Posterior vena cava (tissue), 2 donors: Measurements from ENCODE around the gene HM13. TPM values are rescaled to one million over a fixed set of nuclear protein-coding genes. Genes with fewer than 3 reads are reported as not detected.

Experiments
- DNase-seq: peaks from one replicate; pipeline ENCODE4 v3.0.0-alpha.2; 2020; ENCODE audit warnings: low spot score
- intact Hi-C, 2 donors: fragments of 100-400 bp; cut with DNase I; formaldehyde crosslinking; loops; one replicate each; pipeline versions ENCODE4 v1.14.1 to v1.14.2; 2022 to 2023
- total RNA-seq, 2 donors: library from RNA; stranded (reverse); fragmentation: NEBNext Ultra II Directional; extraction: Animal tissue kit (Norgen Biotek cat#: 25700); gene quantifications; one replicate each; pipeline ENCODE4 v1.2.1, GENCODE V29; 2021
- donor health status: DM: yes; HTN: yes; CAD: no.
- donor health status: DM: yes; HTN: yes; CAD: no.

HM13 gene
- total RNA-seq, 2 donors from 2014 or later = 118 TPM

DNA sequence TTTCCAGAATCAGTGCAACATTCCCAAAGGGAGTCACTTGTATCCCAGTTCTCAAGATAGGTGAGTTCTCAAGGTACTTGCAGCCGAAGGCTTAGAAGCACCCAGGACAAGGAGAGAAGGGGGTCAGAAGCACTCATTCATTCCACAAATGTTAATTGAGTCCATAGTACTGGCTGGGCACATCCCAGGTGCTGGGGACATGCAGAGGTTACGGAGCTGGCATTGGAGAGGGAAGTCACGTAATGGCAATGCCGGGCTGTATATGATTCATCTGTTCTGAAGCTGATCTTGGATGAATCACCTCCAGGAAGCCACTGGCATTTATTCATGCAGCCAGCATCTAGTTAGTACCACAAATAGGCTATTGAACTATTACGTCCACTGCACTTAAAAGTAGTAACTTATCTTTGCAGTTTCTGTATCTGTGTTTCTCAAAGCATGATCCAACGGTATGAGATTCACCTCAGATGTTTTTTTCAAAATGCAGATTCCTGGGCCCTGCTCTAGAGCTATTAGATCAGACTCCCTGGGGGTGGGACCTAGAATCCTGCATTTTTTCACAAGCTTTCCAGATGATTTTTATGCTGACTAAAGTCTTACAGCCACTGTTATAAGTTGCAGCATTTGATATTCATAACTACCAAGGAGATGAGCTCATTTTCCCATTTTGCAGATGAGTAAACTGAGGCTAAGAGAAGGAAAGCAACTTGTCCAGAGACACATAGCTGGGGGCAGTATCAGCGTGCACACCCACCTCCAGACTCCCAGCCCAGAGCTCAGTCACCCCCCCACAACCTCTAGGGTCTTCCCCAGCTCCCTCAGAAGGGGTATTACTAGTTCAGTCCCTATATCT is 46.7 kb downstream of the HM13 start:
- intact Hi-C loops = loop anchor here in 1 of 2 donors (10.0 kb wide), 1 partner anchor 164 kb away; the partner anchor contains the start of gene BCL2L1
- no peak for DNase-seq

DNA sequence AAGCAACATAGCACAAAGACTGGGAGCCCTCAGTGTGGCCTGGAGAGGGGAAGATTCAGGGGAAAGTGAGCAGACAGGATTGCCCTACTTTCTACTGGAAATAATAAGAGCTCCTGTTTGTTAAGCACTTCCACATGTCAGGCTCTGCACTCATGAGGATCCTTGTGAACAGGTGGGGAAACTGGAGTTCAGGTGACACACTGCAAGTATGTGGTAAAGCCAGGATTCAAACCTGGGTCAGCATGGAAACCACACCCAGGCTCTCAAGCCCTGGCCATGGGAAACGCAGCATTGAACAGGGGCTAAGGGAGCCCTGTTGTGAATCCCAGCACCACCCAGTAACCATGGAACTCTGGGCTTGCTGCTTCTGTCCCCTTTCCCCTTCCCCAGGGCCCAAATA is 48.0 kb downstream of the HM13 start:
- DNase-seq = no peak
- intact Hi-C loops = loop anchor here (2.0 to 10.0 kb wide), 2 partner anchors 51 to 163 kb away; partner anchors contain the start of gene BCL2L1 (in 1 of the 2)

DNA sequence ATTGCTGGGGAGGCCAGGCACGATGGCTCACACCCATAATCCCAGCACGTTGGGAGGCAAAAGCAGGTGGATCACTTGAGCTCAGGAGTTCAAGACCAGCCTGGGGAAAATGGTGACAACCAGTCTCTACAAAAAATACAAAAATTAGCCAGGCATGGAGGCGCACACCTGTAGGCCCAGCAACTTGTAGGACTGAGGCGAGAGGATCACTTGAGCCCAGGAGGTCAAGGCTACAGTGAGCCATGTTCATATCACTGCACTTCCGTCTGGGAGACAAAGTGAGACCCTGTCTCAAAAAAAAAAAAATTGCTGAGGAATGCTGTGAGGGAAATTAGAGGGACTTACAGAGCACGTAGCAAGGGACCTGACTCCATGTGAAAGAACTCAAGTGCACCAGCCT is 50.0 kb downstream of the HM13 start:
- DNase-seq = no peak
- intact Hi-C loops = loop anchor here in 1 of 2 donors (2.0 to 10.0 kb wide), 2 partner anchors 47 to 161 kb away; partner anchors contain the start of gene BCL2L1

DNA sequence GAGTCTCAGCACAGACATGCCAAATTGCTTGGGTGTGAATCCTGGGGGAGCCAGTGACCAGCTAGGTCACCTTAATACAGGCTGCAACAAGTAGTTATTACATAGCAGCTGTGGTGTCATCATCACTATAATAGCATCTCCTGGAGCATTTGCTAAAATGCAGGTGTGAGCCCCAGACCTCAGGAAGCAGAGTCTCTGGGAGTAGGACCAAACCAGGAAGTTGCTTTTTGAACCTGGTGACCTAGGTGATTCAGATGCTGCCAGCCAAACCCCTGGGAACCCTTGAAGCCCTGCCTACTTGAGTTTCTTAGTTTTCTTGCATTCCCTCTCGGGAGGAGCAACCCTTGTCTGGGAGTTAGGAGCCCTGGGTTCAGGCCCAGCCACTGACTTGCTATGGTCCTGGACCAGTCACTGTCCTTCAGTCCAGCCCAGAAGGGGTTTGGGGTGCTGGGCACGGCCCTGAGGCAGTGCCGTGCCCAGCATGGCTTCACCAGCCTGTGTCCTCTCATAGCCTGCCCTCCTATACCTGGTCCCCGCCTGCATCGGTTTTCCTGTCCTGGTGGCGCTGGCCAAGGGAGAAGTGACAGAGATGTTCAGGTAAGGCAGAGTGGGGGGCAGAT is 51.6 kb downstream of the HM13 start:
- DNase-seq = no peak
- intact Hi-C loops = loop anchor here in 1 of 2 donors (2.0 to 10.0 kb wide), 2 partner anchors 45 to 159 kb away; partner anchors contain the start of gene BCL2L1

DNA sequence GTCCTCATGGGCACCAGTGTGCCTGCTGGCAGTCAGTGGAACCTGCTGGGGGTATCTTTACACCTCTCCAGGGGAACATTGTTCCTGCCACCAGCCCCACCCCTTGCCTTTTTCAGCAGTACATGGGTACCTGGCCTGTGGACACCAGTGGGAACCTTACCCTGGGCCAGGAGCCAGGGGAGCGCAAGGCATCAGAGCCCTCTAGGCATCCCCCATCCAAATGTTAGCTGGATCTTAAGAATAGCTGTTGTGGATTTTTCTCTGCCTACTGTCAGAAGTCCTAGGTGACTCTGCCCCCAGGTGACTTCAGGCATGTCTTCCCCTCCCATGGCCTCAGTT is 52.0 kb downstream of the HM13 start:
- no peak for DNase-seq
- intact Hi-C loops = loop anchor here in 1 of 2 donors (10.0 kb wide), 1 partner anchor 159 kb away; the partner anchor contains the start of gene BCL2L1

DNA sequence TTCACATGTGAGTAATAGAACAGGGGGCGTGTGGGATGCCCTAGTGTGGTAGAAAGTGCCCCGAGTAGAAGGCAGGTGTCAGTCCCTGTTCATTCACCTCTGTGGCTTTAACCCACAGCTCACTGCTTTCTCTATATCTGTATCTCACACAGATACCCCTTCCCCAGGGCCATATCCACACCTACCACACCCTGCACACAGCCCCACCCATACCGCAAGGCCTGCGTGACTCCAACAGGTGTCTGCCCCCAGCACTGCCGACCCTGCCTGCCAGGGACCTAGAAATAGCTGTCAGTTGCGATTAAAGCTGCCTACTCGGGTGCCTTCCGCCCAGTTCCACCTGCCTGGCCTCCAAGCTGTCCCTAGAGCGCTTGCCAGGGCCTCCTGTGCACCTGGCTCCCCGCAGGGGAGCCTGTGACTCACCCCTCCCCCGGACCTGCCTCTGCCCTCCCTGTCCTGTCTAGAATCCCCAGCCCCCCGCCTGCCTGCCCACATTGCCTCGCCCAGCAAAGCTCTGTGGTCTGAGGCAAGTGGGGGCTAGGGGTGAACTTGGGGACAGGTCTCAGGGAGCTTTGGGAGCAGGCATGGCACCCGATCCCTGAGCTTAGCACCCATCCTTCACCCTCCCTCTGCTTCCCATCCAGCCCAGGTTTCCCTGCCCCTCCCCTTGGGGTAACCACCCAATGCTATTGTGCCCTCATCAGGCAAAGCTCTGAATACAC is 52.6 kb downstream of the HM13 start:
- intact Hi-C loops = loop anchor here in 1 of 2 donors (10.0 kb wide), 1 partner anchor 158 kb away; the partner anchor contains the start of gene BCL2L1
- no peak for DNase-seq

DNA sequence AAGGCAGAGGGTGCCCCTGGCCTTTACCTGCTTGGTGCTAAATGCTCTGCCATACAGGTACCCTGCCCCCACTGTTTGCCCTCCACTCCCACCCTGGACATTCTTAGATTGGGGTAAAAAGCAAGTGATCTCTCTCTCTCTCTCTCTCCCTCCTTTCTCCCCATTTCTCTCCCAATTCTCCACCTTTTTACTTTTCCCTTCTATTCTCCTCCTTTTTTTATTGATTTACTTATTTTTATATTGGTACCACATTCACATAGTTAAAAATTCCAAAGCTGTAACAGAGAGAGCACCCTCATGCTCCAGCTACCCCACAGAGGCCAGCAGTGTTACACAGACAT is 53.1 kb downstream of the HM13 start:
- intact Hi-C loops = loop anchor here in 1 of 2 donors (10.0 kb wide), 1 partner anchor 157 kb away; the partner anchor contains the start of gene BCL2L1
- DNase-seq = no peak

DNA sequence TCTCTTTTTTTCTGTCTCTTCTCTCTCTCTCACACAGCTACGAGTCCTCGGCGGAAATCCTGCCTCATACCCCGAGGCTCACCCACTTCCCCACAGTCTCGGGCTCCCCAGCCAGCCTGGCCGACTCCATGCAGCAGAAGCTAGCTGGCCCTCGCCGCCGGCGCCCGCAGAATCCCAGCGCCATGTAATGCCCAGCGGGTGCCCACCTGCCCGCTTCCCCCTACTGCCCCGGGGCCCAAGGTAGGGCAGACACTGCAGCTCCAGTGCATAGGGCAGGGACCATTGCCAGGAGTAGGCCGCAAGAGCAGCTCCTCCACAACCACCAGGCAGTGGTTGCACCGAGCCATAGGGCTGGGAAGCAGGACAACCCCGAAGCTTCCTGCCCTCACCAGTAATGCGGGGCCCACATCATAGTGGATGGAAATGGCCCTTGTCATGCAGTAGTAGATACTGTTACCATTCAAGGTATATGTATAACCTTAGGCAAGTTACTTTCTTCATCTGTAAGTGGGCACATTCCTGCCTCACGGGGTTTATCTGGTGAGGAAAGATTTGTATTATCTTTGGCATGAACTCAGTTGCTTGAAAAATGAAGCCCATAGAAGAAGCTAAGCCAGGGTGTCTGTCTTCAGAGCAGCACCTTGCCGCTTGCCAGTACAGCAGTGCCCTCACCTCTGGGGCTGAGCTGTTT is 53.9 kb downstream of the HM13 start:
- intact Hi-C loops = loop anchor here in 1 of 2 donors (10.0 kb wide), 1 partner anchor 157 kb away; the partner anchor contains the start of gene BCL2L1
- DNase-seq = no peak

DNA sequence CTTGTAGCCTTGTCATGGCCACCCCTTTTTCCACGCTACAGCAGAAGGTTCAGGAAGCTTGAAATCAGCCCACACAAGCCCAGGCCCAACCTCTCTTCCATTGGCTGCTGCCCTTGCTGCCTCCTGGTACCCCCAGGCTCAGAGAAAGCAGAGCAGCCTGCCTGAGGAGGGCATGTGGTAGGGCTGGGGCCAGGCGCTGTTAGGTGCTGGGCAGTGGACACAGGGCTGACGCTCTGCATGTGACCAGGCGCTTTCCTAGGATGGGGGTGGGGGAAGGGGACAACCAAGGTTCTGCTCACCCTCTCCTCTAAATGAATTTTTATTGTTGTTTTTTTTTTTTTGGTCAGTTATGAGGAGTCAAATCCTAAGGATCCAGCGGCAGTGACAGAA is 54.5 kb downstream of the HM13 start:
- intact Hi-C loops = loop anchor here in 1 of 2 donors (10.0 kb wide), 1 partner anchor 156 kb away; the partner anchor contains the start of gene BCL2L1

DNA sequence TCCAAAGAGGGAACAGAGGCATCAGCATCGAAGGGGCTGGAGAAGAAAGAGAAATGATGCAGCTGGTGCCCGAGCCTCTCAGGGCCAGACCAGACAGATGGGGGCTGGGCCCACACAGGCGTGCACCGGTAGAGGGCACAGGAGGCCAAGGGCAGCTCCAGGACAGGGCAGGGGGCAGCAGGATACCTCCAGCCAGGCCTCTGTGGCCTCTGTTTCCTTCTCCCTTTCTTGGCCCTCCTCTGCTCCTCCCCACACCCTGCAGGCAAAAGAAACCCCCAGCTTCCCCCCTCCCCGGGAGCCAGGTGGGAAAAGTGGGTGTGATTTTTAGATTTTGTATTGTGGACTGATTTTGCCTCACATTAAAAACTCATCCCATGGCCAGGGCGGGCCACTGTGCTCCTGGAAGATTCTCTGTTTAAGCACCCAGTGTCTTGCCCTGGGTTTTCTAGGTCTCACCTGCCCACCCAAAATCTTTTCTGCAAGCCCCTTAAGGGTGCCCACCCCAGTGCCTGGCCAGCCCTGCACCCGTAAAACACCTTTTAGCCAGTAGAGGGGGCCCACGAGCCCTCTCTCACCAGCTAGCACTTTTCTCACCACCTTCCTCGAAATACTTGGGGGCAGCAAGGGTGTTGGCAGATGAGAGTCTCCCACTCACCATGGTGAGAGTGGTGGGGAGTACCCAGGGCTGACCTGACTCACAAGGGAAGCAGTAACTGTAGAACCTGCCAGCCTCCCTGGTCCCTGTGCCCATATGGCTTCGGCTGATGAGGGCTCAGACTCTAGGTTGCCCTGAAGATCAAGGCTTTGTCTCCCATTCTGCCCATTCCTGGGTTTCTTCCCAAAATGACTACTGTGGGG is 55.1 kb downstream of the HM13 start:
- no peak for DNase-seq
- intact Hi-C loops = loop anchor here (2.0 to 10.0 kb wide), 2 partner anchors 41 to 155 kb away; partner anchors contain the start of gene BCL2L1 (in 1 of the 2)

More for the DNA sequence above, 54.5 kb downstream of the HM13 start:
- DNase-seq = no peak

DNA sequence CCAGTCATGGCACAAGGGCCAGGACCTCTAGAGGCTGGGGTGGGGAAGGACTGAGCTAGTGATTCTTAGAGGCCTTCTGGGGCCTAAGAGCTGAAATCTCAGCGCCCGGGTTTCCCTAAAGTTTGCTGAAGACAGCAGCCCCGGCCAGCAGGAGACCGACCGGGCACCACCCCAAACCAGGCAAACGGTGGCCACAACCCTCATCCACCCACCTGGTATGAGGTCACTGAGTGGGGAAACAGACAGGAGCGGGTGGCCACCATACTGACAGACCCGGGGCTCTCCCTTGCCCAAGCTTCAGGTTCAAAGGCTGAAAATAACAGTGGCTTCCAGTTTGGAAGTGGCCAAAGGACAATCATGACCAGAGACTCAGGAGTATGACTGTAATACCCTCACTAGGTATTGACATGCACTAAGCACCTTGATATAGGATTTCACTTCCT is 55.8 kb downstream of the HM13 start:
- intact Hi-C loops = loop anchor here in 1 of 2 donors (2.0 kb wide), 1 partner anchor 41 kb away; no protein-coding TSS in a partner anchor
- no peak for DNase-seq

DNA sequence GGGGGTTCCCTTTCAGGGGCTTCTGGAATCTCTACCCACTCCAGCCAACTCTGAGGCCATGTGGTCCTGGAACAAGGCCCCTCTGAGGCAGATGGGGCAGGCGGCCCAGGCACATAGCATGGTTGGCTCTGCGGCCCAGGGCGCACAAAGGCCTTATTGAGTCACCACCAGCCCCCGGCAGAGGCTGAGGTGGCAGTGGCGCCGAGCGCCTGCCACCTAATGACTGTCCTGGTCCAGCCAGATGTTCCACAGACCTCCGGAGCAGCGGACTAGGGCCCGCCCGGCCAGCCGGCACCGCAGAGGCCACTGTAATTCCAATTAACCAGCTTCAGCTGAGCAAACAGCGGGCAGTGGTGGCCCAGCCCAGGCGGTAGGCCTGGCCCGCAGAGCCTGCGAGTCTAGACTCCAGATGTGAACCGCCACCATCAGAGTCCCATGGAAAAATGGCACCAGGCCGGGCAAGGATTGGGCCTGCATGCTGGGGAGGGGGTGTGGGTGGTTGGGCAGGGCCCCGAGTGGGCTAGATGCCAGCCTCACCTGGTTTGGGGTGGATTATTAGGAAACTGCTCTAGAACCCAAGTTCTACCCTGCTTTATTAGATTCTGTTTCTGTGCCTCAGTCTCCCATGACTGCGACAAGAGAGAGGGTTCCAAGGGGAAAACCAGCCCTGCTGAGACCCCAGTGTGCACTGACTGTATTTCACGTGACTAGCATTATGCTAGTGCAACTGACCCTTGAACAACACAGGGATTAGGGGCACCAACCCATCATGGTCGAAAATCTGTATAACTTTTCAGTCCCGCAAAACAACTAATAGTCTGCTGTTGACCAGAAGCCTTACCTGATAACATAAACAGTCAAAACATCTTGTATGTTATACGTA is 56.7 kb downstream of the HM13 start:
- intact Hi-C loops = loop anchor here in 1 of 2 donors (2.0 kb wide), 1 partner anchor 40 kb away; no protein-coding TSS in a partner anchor
- no peak for DNase-seq

DNA sequence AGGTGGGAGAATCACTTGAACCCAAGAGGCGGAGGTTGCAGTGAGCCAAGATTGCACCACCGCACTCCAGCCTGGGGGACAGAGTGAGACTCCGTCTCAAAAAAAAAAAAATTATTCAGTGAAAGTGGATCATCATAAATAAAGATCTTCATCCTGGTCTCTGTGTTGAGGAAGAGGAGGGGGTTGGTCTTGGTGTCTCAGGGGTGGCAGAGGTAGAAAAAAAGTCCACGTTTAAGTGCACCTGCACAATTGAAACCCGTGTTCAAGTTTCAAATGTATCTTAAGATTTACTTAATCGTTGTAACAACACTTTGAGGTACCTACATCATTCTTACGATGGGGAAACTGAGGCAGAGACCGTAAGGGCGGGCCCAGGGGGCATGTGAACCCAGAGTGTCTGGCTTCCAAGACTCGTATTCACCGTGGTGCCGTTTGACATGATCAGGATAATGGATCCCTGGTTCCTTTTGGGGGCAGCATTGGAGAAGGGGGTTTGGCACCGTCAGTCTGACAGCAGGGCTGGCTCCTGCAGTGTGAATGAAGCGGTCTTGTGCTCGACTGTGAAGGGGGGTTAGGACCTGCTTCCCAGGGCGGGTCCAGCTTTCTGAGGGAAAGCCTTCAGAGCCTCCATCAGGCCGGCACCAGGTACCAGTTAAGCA is 57.9 kb downstream of the HM13 start:
- DNase-seq = no peak
- intact Hi-C loops = loop anchor here in 1 of 2 donors (2.0 kb wide), 1 partner anchor 23 kb away; no protein-coding TSS in a partner anchor

DNA sequence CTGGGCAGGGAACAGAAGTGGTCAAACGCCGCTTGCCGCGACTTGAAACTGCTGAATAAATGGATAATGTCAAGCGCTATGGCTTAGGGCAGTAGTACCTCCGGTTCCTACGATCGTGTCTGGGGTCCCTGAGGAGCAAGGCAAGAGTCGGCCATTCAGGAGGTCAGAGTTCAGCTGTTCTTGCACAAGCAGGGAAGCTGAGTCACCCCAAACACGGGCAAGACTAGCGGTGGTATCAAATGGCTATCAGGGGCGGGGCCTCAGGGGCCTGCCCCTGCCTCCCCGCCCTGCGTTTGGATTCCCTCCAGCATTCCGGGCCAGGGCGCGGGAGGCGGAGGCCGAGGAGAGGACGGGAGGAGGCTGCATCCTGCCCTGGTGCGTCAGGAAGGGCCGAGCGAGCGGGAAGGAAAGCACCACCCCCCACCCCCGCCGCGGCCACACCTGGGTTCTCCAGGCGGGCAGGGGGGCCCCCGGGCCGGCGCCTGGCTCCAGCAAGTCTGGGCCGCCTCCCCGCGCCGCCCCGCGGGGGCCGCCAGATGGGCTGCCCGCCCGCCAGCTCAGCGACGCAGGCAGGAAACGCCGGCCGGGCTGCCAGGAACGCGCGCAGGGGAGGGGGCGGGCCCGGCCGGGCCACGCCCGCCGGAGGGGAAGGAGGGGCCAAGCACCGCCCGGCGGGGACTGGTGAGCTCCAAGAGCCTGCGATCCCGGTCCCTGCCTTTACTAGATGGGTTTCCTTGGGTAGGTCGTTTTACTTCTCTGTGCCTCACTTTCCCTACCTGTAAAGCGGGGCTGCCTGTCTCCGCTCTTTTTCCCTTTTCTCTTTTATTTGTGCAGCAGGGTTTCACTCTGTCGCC is 58.7 kb downstream of the HM13 start:
- intact Hi-C loops = loop anchor here in 1 of 2 donors (2.0 kb wide), 1 partner anchor 22 kb away; no protein-coding TSS in a partner anchor

More for the DNA sequence above, 58.7 kb downstream of the HM13 start:
- DNase-seq = peak; percentile 98
